ENCODE results near the gene GSDMA.

Gene GSDMA

GRCh38 chr17:39950871-39951348 lies 11.9 kb upstream of the GSDMA start:
- no peak overlapping the region for H3K4me3 ChIP-seq (ENCODE audit: low read depth, low read length)
- TF ChIP-seq, protein P1, sequence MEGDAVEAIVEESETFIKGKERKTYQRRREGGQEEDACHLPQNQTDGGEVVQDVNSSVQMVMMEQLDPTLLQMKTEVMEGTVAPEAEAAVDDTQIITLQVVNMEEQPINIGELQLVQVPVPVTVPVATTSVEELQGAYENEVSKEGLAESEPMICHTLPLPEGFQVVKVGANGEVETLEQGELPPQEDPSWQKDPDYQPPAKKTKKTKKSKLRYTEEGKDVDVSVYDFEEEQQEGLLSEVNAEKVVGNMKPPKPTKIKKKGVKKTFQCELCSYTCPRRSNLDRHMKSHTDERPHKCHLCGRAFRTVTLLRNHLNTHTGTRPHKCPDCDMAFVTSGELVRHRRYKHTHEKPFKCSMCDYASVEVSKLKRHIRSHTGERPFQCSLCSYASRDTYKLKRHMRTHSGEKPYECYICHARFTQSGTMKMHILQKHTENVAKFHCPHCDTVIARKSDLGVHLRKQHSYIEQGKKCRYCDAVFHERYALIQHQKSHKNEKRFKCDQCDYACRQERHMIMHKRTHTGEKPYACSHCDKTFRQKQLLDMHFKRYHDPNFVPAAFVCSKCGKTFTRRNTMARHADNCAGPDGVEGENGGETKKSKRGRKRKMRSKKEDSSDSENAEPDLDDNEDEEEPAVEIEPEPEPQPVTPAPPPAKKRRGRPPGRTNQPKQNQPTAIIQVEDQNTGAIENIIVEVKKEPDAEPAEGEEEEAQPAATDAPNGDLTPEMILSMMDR (IDR thresholded peaks at IDR 0.05; ENCODE audit: control insufficient read depth, extremely low read depth, insufficient read depth) = no peak
- no peak for DNase-seq (ENCODE audit: low read depth)

- DNase-seq (ENCODE audit: low read depth) = no peak
- TF ChIP-seq, protein P1 (IDR thresholded peaks at IDR 0.05; ENCODE audit: control insufficient read depth, extremely low read depth, insufficient read depth) = no peak
- H3K4me3 ChIP-seq (ENCODE audit: low read depth, low read length) = peak overlapping the region; percentile 48
These were observed 10.7 kb upstream of the GSDMA start for GRCh38 chr17:39951924-39952679.

DNA sequence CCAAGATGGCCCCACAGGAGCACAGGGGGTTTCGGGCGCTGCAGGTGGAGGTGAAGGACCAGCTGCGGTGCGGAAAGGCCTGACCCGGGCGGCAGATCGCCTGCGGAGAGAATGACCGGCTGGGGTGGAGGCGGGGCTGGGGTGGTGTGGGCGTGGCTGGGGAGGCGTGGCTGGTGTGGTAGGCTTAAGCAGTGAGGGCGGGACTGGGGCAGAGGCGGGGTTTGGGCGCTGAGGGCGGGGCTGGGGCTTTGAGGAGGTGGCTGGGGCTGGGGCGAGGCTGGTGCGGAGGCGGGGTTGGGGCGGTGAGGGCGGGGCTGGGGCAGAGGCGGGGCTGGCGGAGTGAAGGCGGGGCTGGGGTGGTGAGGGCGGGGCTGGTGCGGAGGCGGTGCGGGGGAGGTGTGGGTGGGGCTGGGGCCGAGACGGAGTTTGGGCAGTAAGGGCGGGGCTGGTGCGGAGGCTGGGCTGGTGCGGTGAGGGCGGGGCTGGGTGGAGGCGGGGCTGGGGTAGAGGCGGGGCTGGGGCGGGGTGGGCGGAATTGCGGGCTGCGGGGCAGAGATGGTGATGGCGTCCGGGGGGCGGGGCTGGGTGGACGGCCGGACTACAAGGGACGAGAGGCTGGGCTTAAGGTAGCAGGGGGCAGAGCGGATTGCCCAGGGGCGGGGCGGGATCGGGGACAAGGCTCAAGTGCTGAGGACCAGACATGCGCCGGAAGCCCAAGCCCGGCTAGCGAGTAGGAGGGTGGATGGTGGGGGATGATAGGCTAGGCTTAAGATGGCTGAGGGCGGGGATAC lies 9.9 kb upstream of the GSDMA start:
- peak; percentile 78 for DNase-seq (ENCODE audit: low read depth)
- peak overlapping the region; percentile 48 for H3K4me3 ChIP-seq (ENCODE audit: low read depth, low read length)
- TF ChIP-seq, protein P1 (IDR thresholded peaks at IDR 0.05; ENCODE audit: control insufficient read depth, extremely low read depth, insufficient read depth) = no peak

- DNase-seq (ENCODE audit: low read depth) = no peak
- TF ChIP-seq, protein P1 (IDR thresholded peaks at IDR 0.05; ENCODE audit: control insufficient read depth, extremely low read depth, insufficient read depth) = no peak
- H3K4me3 ChIP-seq (ENCODE audit: low read depth, low read length) = peak overlapping the region; percentile 41
These were observed 9.3 kb upstream of the GSDMA start for GRCh38 chr17:39953471-39953888.

DNA sequence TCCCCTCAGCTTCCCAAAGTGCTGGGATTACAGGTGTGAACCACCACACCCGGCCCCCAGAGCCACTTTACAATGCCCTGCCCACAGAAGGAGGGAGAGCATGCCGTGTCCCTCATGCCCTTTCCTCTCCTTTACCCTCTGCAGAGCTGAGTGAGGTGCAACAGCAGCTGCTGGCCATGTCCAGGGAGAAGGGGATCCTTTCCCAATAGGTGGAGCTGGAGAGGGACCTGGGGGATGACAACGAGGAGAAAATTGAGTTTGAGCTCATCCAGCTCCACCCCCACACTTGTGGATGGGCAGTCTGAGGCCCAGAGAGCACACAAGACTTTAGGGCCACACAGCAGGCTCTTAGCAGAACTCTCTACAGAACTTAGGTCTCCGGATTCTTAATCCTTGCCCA lies 7.9 kb upstream of the GSDMA start:
- TF ChIP-seq, protein P1 (IDR thresholded peaks at IDR 0.05; ENCODE audit: control insufficient read depth, extremely low read depth, insufficient read depth) = no peak
- DNase-seq (ENCODE audit: low read depth) = no peak
- H3K4me3 ChIP-seq (ENCODE audit: low read depth, low read length) = no peak overlapping the region

DNA sequence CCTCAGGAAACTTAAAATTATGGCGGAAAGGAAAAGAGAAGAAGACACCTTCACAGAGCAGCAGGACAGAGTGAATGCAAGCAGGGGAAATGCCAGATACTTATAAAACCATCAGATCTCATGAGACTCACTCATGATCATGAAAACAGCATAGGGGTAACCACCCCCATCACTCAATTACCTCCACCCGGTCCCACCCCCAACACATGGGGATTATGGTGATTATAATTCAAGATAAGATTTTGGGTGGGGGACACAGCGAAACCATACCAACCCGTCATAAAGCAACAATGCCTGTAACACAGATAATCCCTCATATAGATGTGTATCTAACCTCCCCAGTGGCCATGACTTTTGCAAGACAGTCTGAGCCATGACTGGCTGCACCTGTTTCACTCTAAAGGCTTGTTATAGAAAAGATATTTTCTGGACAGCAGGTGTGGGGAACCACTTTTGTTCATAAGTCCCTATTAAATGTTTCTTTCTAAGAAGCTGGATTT lies 7.0 kb upstream of the GSDMA start:
- TF ChIP-seq, protein P1 (IDR thresholded peaks at IDR 0.05; ENCODE audit: control insufficient read depth, extremely low read depth, insufficient read depth) = no peak
- no peak for DNase-seq (ENCODE audit: low read depth)
- H3K4me3 ChIP-seq (ENCODE audit: low read depth, low read length) = no peak overlapping the region

Data from LNCaP clone FGC (cell line).